Astrocyte (in vitro differentiated cells and primary cell): ENCODE measurements around the gene ABCC9. TPM values are rescaled to one million over a fixed set of nuclear protein-coding genes. Genes with fewer than 3 reads are reported as not detected.
A peak's percentile ranks its signal among the peaks of the same experiment; 100 is the strongest.

Experiments
- DNase-seq: peaks from one replicate; pipeline ENCODE4 v3.0.0-alpha.2; 2010; ENCODE audit warnings: low read depth
- FAIRE-seq: peaks from 2 replicates; lab custom pipeline; 2011; peaks lifted over from hg19 to GRCh38; lab: Jason Lieb, UNC
- H2AFZ ChIP-seq: 2 replicates; pipeline ENCODE4 v1.6.0; 2012; ENCODE audit warnings: low read depth, low read length, inconsistent platforms
- H3K27ac ChIP-seq: 2 replicates; pipeline ENCODE4 v1.5.1; 2011; ENCODE audit warnings: low read depth, low read length, inconsistent platforms
- H3K27me3 ChIP-seq: 2 replicates; pipeline ENCODE4 v1.6.0; 2011; ENCODE audit warnings: low read length, inconsistent platforms; ENCODE audit not compliant: insufficient read depth
- H3K36me3 ChIP-seq: 2 replicates; pipeline ENCODE4 v1.5.1; 2011; ENCODE audit warnings: low read length, inconsistent platforms; ENCODE audit not compliant: insufficient read depth
- H3K4me1 ChIP-seq: 2 replicates; pipeline ENCODE4 v1.5.1; 2011; ENCODE audit warnings: low read length, inconsistent platforms; ENCODE audit not compliant: insufficient read depth
- H3K4me2 ChIP-seq: 2 replicates; pipeline ENCODE4 v1.6.0; 2012; ENCODE audit warnings: low read length, inconsistent platforms
- H3K4me3 ChIP-seq: 2 replicates; pipeline ENCODE4 v1.5.1; 2011; ENCODE audit warnings: low read depth, mild to moderate bottlenecking, low read length, inconsistent platforms; ENCODE audit not compliant: insufficient read depth
- H3K79me2 ChIP-seq: 2 replicates; pipeline ENCODE4 v1.6.0; 2012; ENCODE audit warnings: mild to moderate bottlenecking, low read length, inconsistent platforms; ENCODE audit not compliant: insufficient read depth
- H3K9ac ChIP-seq: 2 replicates; pipeline ENCODE4 v1.6.0; 2012; ENCODE audit warnings: mild to moderate bottlenecking, low read length, inconsistent platforms
- H3K9me3 ChIP-seq: 2 replicates; pipeline ENCODE4 v1.5.1; 2012; ENCODE audit warnings: low read depth, mild to moderate bottlenecking, low read length, inconsistent platforms; ENCODE audit not compliant: insufficient read depth
- H4K20me1 ChIP-seq: 2 replicates; pipeline ENCODE4 v1.6.0; 2012; ENCODE audit warnings: low read length, inconsistent platforms; ENCODE audit not compliant: insufficient read depth
- H3K27ac Mint-ChIP-seq: one replicate; pipeline ENCODE4 v1.8.0; 2021; ENCODE audit warnings: mild to moderate bottlenecking, mixed read lengths; ENCODE audit not compliant: unreplicated experiment
- H3K27me3 Mint-ChIP-seq: one replicate; pipeline ENCODE4 v1.8.0; 2021; ENCODE audit warnings: low read depth, mixed read lengths; ENCODE audit not compliant: unreplicated experiment
- H3K36me3 Mint-ChIP-seq: one replicate; pipeline ENCODE4 v1.8.0; 2021; ENCODE audit warnings: low read depth, mixed read lengths; ENCODE audit not compliant: unreplicated experiment
- H3K4me1 Mint-ChIP-seq: one replicate; pipeline ENCODE4 v1.8.0; 2021; ENCODE audit warnings: low read depth, mixed read lengths; ENCODE audit not compliant: unreplicated experiment
- H3K4me3 Mint-ChIP-seq: one replicate; pipeline ENCODE4 v1.8.0; 2021; ENCODE audit warnings: mild to moderate bottlenecking, moderate library complexity, mixed read lengths; ENCODE audit not compliant: unreplicated experiment
- H3K9me3 Mint-ChIP-seq: one replicate; pipeline ENCODE4 v1.8.0; 2021; ENCODE audit warnings: mild to moderate bottlenecking, mixed read lengths; ENCODE audit not compliant: unreplicated experiment
- CTCF ChIP-seq: IDR thresholded peaks from 2 replicates; pipeline ENCODE4 v1.5.1; 2011; ENCODE audit warnings: low read depth, mild to moderate bottlenecking, inconsistent platforms, low read length, moderate library complexity; ENCODE audit not compliant: insufficient read depth
- EZH2 ChIP-seq: IDR thresholded peaks from 2 replicates; pipeline ENCODE4 v1.6.1; 2012; ENCODE audit warnings: mild to moderate bottlenecking, low read length, inconsistent platforms; ENCODE audit not compliant: insufficient read depth
- total RNA-seq: library from RNA; stranded (reverse); gene quantifications from 2 replicates; pipeline ENCODE4 v1.2.1, GENCODE V29; 2021

Gene ABCC9
- total RNA-seq, 1 donor from 2014 or later = 0.36 TPM

DNA sequence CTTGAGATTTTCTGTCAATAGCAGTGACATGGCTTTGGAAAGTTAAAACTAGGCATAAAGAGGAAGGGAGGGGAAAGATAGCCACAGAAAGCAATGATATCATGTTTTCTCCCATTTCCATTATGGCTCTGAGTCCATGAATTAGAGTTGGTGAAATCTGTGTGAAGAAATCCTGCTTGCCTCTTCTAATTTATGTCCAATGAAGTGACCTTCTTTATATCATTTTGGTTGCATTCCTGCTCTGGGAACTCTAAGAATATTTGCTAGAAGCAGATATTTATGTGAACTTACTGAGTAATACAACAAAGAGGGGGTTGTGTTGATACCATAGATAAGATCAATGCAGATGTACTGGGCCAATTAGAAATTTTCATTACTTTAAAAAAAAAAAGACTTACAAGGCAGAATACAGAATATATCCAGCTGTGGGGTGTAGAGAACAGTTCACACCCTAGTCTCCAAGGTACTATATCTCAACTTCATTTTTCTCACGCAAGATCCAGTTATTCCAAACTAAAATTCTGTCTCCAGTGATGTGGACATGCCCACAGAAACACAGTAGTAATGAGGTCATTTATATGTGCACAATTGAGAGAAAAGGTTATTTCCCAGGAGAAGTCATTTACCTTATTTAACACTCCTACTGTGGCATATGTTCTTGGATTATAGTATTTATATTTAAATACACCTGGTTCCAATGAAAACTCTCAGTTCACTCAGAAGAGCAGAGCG lies 115.2 kb downstream of the ABCC9 start:
- Histone ChIP-seq H2AFZ (no peak overlapping the region), H3K9me3 (no peaks in the 10 kb centered on the region), H3K4me2 (no peak overlapping the region), H3K79me2 (no peaks in the 10 kb centered on the region), H3K9ac (no peak overlapping the region), H3K36me3 (no peaks in the 10 kb centered on the region), H3K27me3 (no peaks in the 10 kb centered on the region), H4K20me1 (no peaks in the 10 kb centered on the region), H3K4me1 (no peaks in the 10 kb centered on the region), H3K4me3 (no peak overlapping the region), H3K27ac (no peak overlapping the region)
- Mint-ChIP-seq H3K27me3 (no peaks in the 10 kb centered on the region), H3K4me1 (no peaks in the 10 kb centered on the region), H3K27ac (no peak overlapping the region), H3K9me3 (no peaks in the 10 kb centered on the region), H3K4me3 (no peak overlapping the region), H3K36me3 (no peaks in the 10 kb centered on the region)
- TF ChIP-seq EZH2 = no peak
- no peak for TF ChIP-seq CTCF
- DNase-seq = no peak
- no peak for FAIRE-seq

DNA sequence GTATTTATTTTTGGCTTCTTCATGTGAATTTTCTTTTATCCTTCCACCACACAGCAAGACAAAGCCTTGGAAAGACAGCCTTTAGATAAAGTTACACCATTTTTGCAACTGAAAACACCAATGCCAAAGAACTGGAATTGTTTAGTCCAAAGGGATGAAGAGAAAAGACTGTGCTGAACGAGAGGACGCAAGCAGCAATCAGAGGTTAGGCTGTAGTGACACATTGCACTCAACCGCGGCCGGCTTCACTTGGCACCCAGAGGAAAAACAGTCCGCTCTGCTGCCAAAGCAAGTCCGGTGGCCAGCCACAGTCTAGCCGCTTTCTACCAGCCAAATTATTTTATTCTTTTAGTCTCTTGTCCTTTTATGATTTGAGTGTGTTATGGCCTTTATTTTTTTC lies 117.6 kb downstream of the ABCC9 start:
- Mint-ChIP-seq H3K9me3 (no peaks in the 10 kb centered on the region), H3K36me3 (no peaks in the 10 kb centered on the region), H3K4me1 (peaks cover 20% of the 10 kb centered on the region), H3K4me3 (no peak overlapping the region), H3K27me3 (no peaks in the 10 kb centered on the region), H3K27ac (no peak overlapping the region)
- Histone ChIP-seq H3K4me2 (no peak overlapping the region), H2AFZ (no peak overlapping the region), H3K4me1 (no peaks in the 10 kb centered on the region), H3K4me3 (no peak overlapping the region), H3K9me3 (no peaks in the 10 kb centered on the region), H3K79me2 (no peaks in the 10 kb centered on the region), H3K27ac (no peak overlapping the region), H3K27me3 (no peaks in the 10 kb centered on the region), H3K36me3 (no peaks in the 10 kb centered on the region), H4K20me1 (no peaks in the 10 kb centered on the region), H3K9ac (no peak overlapping the region)
- DNase-seq = peak; percentile 19
- FAIRE-seq = no peak
- TF ChIP-seq EZH2 (no peak), CTCF (no peak)

- no peaks in the 10 kb centered on the region for H3K79me2 ChIP-seq
- Mint-ChIP-seq H3K36me3 (no peaks in the 10 kb centered on the region), H3K27ac (peak overlapping the region; percentile 76), H3K9me3 (no peaks in the 10 kb centered on the region), H3K27me3 (no peaks in the 10 kb centered on the region), H3K4me3 (no peak overlapping the region), H3K4me1 (peaks cover 22% of the 10 kb centered on the region)
- no peak overlapping the region for H3K4me2 ChIP-seq
- no peak overlapping the region for H2AFZ ChIP-seq
- H3K27ac ChIP-seq = no peak overlapping the region
- H3K36me3 ChIP-seq = no peaks in the 10 kb centered on the region
- H3K27me3 ChIP-seq = no peaks in the 10 kb centered on the region
- TF ChIP-seq EZH2 = no peak
- no peak for TF ChIP-seq CTCF
- FAIRE-seq (no peak), DNase-seq (no peak)
- no peaks in the 10 kb centered on the region for H4K20me1 ChIP-seq
- H3K9ac ChIP-seq = no peak overlapping the region
- H3K4me1 ChIP-seq = no peaks in the 10 kb centered on the region
- no peaks in the 10 kb centered on the region for H3K9me3 ChIP-seq
- H3K4me3 ChIP-seq = no peak overlapping the region
Measured at GRCh38 chr12:21819678-21820077, 121.5 kb downstream of the ABCC9 start.
